Gastroesophageal sphincter (tissue), 4 donors: ENCODE measurements around the gene ACTL6B. TPM values are rescaled to one million over a fixed set of nuclear protein-coding genes. Genes with fewer than 3 reads are reported as not detected.
"Not testable (repeated sequence)": the region's sequence is repeated elsewhere in the genome, so short reads cannot be mapped to it uniquely, and the experiment has no call there.

Experiments used
- ATAC-seq: fragments of 150-250 bp; one replicate; pipeline ENCODE4 v1.9.1; 2016; ENCODE audit warnings: mild to moderate bottlenecking, moderate library complexity
- H3K27ac ChIP-seq, 4 donors: fragments of 200-600 bp; sonication (generic) in 3 of 4; 1 replicate in 3 of 4; 2 replicates in 1 of 4; pipeline ENCODE4 v1.5.1; 2016 to 2019
- H3K27me3 ChIP-seq: fragments of 200-600 bp; sonication (generic); one replicate; pipeline ENCODE4 v1.5.1; 2019
- H3K36me3 ChIP-seq, 2 donors: fragments of 200-600 bp; sonication (generic); one replicate each; pipeline ENCODE4 v1.5.1; 2019; ENCODE audit warnings: control low read depth in 1 of 2
- H3K4me1 ChIP-seq, 3 donors: fragments of 200-600 bp; sonication (generic); 1 replicate in 2 of 3; 2 replicates in 1 of 3; pipeline ENCODE4 v1.5.1; 2016 to 2019; ENCODE audit warnings: control low read depth in 2 of 3
- H3K4me3 ChIP-seq, 2 donors: fragments of 200-600 bp; sonication (generic); one replicate each; pipeline ENCODE4 v1.5.1; 2019; ENCODE audit warnings: mild to moderate bottlenecking in 1 of 2, moderate library complexity in 1 of 2
- H3K9me3 ChIP-seq, 3 donors: fragments of 200-600 bp; sonication (generic); one replicate each; pipeline ENCODE4 v1.5.1; 2017 to 2019; ENCODE audit warnings: control low read depth in 2 of 3
- CTCF ChIP-seq, 4 experiments: fragments of 200-600 bp in 2 of 4; fragments of 450-650 bp in 2 of 4; sonication (generic) in 1 of 4; IDR thresholded peaks; one replicate each; pipeline ENCODE4 v1.5.1; 2017 to 2019; ENCODE audit warnings: antibody characterized with exemption in 4 of 4, mild to moderate bottlenecking in 2 of 4, moderate library complexity in 2 of 4
- EP300 ChIP-seq: sonication (generic); formaldehyde crosslinking; IDR thresholded peaks from one replicate; pipeline ENCODE4 v1.6.1; 2017; ENCODE audit warnings: antibody characterized with exemption, mild to moderate bottlenecking
- POLR2A ChIP-seq, 2 donors: fragments of 450-650 bp; IDR thresholded peaks; one replicate each; pipeline ENCODE4 v1.6.1; 2017; ENCODE audit warnings: antibody characterized with exemption in 2 of 2, mild to moderate bottlenecking in 2 of 2, moderate library complexity in 1 of 2
- POLR2AphosphoS5 ChIP-seq: sonication (generic); formaldehyde crosslinking; IDR thresholded peaks from one replicate; pipeline ENCODE4 v1.6.1; 2017; ENCODE audit warnings: antibody characterized with exemption
- WGBS, 2 donors: methylation state at CpG; one replicate each; pipeline ENCODE4 v1.1.5; 2018; ENCODE audit warnings: low coverage in 1 of 2; 5-methylcytosine and 5-hydroxymethylcytosine counted together
- total RNA-seq, 4 donors: library from RNA; depleted of rRNA; stranded (reverse); fragments of >200 nt; gene quantifications; one replicate each; pipeline ENCODE4 v1.1.0, GENCODE V29; 2016

Gene ACTL6B
- total RNA-seq, 4 donors from 2014 or later: 2.2 TPM; not detected in 3

DNA sequence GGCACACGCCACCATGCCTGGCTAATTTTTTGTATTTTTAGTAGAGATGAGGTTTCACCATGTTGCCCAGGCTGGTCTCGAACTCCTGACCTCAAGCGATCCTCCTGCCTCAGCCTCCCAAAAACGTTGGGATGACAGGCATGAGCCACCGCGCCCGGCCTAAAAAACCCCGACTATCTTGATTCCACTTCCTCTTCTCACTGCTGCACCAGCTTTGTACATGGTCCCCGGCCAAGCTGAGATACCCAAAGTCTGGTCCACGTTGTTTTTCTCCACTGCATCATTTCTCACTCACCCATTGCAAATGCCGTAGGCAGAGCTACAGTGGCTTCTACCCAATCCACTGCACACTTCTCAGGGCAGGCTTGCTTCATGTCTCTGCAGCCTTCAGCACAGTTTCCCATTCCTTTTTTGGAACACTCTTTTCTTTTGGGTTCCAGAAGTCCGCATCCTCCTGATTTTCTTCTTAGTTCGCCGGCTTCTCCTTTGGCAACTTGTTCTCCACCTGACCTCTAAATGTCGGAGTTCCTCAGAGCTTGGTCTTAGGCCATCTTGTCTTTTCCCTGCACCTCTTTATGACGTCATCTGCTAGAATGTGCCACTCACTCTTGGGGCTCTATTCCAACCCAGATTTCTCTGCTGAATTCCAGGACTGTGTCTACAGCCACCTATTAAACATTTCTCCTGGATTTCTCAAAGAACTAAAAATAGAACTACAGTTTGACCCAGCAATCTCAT lies 11.3 kb upstream of the ACTL6B start:
- H3K27ac ChIP-seq: peak overlapping the region in 2 of 4 donors; percentile 3 to 39
- no peaks in the 10 kb centered on the region for H3K36me3 ChIP-seq
- no peak for ATAC-seq
- 68 to 74% methylated on average over 5 to 16 of the region's 16 CpGs for WGBS, 2 donors
- H3K4me3 ChIP-seq: no peak overlapping the region
- no peaks in the 10 kb centered on the region for H3K4me1 ChIP-seq
- H3K9me3 ChIP-seq: no peaks in the 10 kb centered on the region
- H3K27me3 ChIP-seq: no peaks in the 10 kb centered on the region
- no peak for TF ChIP-seq EP300
- TF ChIP-seq POLR2AphosphoS5: no peak
- no peak for TF ChIP-seq POLR2A (IDR thresholded peaks at IDR 0.05)
- TF ChIP-seq CTCF (IDR thresholded peaks at IDR 0.05): no peak

DNA sequence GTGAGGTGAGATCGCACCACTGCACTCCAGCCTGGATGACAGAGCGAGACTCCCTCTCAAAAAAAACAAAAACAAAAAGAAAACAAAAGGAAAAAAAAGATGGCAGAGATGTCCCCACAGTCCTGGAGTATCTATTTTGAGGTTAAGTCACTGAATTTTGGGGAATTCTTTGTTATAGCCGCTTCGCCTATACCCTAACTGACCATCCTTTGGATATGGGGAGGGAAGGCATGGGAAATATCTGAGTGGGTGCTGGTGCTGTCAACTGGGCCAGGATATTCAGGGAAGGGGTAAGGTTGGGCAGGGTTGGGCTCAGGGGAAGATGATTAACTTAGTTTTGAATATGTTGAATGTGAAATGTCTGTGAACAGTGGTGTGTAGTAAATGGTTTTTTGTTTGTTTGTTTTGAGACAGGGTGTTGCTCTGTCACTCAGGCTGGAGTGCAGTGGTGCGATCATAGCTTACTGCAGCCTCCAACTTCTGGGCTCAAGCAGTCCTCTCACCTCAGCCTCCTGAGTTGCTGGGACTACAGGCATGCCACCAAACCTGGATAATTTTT lies 9.0 kb upstream of the ACTL6B start:
- whole genome bisulfite sequencing, 2 donors: 89 to 100% methylated on average over 2 to 4 of the region's 5 CpGs
- TF ChIP-seq EP300 (no peak), POLR2AphosphoS5 (no peak), POLR2A (IDR thresholded peaks at IDR 0.05) (no peak), CTCF (IDR thresholded peaks at IDR 0.05) (no peak)
- Histone ChIP-seq H3K9me3 (no peaks in the 10 kb centered on the region), H3K36me3 (no peaks in the 10 kb centered on the region), H3K27ac (no peak overlapping the region), H3K4me1 (no peaks in the 10 kb centered on the region), H3K27me3 (peaks cover 8% of the 10 kb centered on the region), H3K4me3 (no peak overlapping the region)
- ATAC-seq: no peak

GRCh38 chr7:100662194-100662776 lies 6.0 kb upstream of the ACTL6B start:
- H3K9me3 ChIP-seq, ATAC-seq, H3K4me3 ChIP-seq, H3K36me3 ChIP-seq, H3K27ac ChIP-seq, H3K4me1 ChIP-seq: not testable (repeated sequence)
- WGBS, 2 donors: 74 to 76% methylated on average over 6 to 7 of the region's 12 CpGs
- peaks cover 31% of the 10 kb centered on the region for H3K27me3 ChIP-seq

GRCh38 chr7:100654908-100655831 lies 1.1 kb downstream of the ACTL6B start:
- Histone ChIP-seq H3K36me3 (no peaks in the 10 kb centered on the region), H3K27ac (no peak overlapping the region), H3K4me3 (no peak overlapping the region), H3K9me3 (peaks cover 0 to 5% (median 0%) of the 10 kb centered on the region in 3 donors), H3K27me3 (peaks cover 90% of the 10 kb centered on the region), H3K4me1 (peaks cover 0 to 7% (median 0%) of the 10 kb centered on the region in 3 donors)
- 37 to 100% methylated on average over 1 to 11 of the region's 25 CpGs for WGBS, 2 donors
- no peak for TF ChIP-seq EP300
- no peak for TF ChIP-seq POLR2AphosphoS5
- TF ChIP-seq POLR2A (IDR thresholded peaks at IDR 0.05): no peak
- no peak for TF ChIP-seq CTCF (IDR thresholded peaks at IDR 0.05)
- no peak for ATAC-seq

- Histone ChIP-seq H3K9me3 (no peaks in the 10 kb centered on the region), H3K4me3 (no peak overlapping the region), H3K4me1 (no peaks in the 10 kb centered on the region), H3K36me3 (no peaks in the 10 kb centered on the region), H3K27me3 (peaks cover 93% of the 10 kb centered on the region), H3K27ac (no peak overlapping the region)
- peak; percentile 22 for ATAC-seq
- no peak for TF ChIP-seq CTCF (IDR thresholded peaks at IDR 0.05)
- TF ChIP-seq POLR2A (IDR thresholded peaks at IDR 0.05): no peak
- TF ChIP-seq POLR2AphosphoS5: no peak
- TF ChIP-seq EP300: no peak
- WGBS, 2 donors: 69 to 83% methylated on average over 6 to 11 of the region's 15 CpGs
Observed at GRCh38 chr7:100649826-100650565, 6.3 kb downstream of the ACTL6B start.
